NOMO-1 (cell line): ENCODE measurements around the gene FGGY.

Experiments used
- DNase-seq, 2 experiments: peaks; one replicate each; lab custom pipeline; 2025; ENCODE audit not compliant: unreplicated experiment in 2 of 2; lab: John Stamatoyannopoulos, UW

The FGGY gene

DNA sequence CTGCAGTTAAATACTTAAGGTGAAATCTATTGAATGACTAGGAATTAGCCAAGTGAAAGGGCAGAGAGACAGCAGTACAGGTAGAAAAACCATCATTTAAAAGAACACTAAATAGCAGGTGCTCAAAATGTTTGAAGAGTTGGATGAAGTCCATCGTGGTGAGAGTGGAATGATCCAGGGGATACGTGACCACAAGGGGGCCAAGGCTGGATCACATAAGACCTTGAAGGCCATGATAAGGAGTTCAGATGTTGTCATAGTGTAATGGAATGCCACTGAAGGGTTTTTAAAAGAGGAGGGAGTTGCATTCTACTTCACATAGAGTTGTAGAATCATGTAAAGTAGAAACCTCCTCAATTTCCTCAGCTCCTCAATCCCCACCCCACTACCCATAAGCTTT, 483.1 kb downstream of the FGGY start:
- DNase-seq = no peak

DNA sequence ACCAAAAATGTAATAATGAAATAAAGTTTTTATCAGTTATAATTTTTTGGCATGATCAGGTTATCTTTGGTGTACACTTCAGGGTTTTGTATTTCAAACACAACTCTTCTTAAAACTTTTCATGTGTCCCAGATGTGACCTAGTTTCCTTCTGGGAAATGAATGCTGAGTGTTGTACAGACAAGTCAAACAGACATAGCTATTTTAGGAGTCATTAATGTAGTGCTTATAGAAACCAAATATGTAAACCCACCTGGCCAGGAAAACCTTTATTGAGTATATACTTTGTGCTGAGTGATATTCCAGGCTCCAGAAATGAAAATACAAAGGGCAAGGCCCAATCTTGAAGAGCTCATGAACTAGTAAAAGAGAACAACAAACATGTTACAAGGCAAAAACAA, 491.9 kb downstream of the FGGY start:
- DNase-seq = no peak

DNA sequence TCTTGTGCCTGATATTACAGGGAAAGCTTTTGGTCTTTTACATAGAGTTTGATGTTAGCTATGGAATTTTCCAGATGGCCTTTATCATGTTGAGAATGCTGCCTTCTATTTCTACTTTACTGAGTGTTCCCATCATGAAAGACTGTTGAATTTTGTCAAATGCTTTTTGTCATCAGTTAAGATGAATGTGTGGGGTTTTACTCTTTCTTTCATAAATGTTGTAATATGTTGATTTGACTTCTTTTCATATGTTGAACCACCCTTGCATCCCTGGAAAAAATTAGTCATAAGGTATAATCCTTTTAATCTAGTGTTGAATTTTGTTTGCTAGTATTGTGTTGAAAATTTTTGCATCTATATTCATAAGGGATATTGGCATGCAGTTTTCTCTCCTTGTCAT, 501.7 kb downstream of the FGGY start:
- no peak for DNase-seq

DNA sequence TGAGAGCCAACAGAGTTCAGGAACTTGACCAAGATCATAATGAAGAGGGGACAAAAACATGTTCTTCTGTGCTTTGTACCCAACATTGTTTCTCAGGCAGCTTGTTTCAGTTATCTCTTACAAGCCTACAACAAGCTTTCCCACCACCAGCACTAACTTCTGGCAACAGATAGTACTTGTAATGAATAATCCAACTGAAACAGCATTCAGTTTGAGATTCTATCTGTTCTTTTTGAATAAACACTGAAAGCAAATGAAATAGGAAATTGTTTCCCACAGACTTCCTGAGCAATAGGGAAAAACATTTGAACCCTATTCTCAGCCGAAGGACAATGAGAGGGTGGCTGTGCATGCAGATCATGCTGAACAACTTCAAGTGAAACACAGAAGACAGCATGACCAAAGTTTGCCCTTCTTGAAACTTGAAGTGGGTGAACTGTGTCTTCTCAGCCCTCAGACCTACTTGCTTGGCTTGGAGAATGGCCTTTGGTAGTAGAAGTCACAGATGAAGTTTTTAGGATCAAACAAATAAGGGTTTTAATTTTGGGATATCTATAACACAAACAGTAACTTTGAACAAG, 506.7 kb downstream of the FGGY start:
- DNase-seq = no peak

DNA sequence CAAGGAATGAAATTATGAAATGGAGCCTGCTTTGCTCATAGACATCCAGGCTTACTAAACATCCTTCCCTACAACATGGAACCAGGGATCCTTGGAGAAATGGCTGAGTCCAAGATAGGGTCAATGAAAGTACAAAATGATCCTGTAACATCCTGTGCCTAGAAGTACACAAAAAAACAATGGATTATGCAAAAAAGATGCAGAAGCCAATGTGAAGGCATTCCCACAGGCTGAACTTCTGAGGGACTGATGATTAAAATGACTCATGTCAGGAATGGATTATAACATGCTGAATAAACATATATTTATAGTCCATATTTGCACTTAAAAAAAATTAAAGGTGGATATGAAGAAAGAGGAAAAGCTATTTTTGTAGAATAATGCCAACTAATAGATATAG, 507.4 kb downstream of the FGGY start:
- no peak for DNase-seq

DNA sequence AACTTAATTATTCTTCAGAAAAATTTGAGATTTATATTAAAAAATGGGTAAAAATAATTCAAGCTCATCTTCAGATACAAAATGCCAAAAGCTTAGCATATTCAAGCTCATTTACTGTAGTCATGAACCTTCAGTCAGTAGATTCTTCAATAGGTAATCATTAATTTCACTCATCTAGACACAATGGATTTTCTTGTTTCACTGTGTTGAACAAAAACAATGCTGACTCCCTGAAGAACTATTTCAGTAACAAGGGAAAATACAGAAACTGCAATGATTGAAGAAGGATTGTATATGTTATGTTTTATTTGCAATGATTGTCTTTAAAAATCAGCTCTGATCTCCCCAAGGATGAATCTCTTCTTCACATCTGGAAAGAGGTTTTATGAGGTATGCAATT, 508.7 kb downstream of the FGGY start:
- no peak for DNase-seq
